Measurements from ENCODE around the gene MAJIN.

MAJIN gene

DNA sequence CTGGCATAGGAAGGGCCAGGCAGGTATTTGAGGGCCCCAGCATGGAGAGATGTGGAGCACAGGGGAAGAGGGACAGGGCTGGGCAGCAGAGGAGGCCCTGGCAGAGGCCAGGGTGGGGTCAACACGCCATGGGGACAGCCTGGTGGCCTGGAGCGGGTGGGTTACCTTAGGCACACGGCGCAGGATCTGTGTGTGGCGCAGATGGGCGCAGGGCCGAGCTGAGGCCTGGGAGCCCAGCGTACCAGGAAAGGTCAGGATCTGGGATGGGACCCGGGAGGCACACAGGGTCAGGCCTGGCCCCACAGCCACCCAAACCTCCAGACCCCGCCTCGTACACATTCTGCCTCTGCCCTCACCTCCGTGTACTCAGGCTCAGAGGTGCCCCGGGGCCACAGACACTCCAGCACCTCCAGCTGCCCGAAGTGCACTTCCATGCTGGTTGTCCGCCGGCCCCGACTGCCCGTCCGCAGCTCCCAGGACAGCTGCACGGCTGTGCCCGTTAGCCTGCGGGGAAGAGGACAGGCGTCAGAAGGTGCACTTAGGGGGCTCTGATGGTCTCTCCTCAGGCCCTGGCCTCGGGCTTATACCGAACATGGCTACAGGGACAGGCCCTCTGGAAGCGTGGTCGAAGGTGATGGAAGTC is 61.3 kb downstream of the MAJIN start:
- no peak for DNase-seq

- no peak for DNase-seq
Measured at GRCh38 chr11:64909653-64910343, 62.1 kb downstream of the MAJIN start.

DNA sequence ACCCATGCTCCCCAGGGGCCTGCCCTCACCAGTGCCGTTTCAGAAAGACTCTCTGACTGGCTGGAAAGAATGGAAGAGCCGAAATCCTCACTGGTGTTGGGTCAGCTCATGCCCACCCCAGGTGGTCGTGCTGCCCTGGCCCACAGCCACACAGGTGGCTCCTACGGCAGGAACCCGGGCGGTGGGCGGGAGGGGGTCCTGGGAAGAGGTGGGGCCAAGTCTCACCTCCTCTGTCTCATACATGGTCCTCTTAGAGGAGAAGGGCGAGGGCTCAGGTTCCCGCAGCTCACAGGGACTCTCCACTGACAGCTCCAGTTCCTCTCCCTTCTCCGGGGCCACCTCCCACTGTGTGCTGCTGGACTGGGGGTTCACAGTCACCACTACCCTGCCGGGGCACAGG is 63.1 kb downstream of the MAJIN start:
- no peak for DNase-seq

- no peak for DNase-seq
Measured at GRCh38 chr11:64906314-64906635, 65.6 kb downstream of the MAJIN start.

DNA sequence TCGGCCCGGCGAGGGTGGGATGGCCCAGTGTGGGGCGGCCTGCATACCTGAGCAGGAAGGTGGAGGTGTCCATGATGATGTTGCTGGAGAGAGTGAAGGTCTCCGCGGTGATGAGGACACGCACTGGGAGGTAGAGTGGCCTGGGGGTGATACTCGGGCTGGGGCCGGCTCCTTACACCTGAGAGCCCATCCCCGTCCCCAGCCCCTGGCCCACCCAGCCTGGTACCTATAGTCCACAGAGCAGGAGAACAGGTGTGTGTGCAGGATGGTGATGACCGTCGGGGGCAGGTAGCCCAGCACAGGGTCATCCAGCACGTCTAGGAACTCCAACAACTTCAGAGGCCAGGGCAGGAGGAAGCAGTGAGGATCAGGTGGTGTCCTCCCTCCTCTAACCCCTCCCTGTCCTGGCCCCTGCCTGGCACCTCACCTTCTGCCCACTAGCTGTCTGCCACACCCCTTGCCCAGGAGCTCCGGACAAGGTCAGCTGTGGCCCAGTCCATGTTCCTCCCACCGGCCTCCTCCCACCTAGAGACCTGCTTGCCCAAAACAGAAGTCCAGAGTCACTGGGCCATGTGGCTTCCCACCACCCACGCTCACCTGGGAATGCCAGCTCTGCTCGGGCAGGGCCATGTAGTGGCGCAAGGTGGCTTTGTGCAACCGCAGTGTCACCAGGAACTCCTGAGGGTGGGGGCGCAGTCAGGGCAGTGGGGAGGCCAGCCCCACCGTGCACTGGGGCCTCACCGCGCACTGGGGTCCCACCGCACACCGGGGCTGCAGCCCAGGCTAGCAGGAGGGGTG is 66.2 kb downstream of the MAJIN start:
- no peak for DNase-seq

GRCh38 chr11:64903291-64903833 is 68.5 kb downstream of the MAJIN start:
- DNase-seq = no peak

- no peak for DNase-seq
Measured at GRCh38 chr11:64902102-64902900, 69.6 kb downstream of the MAJIN start.

- DNase-seq = no peak
Measured at GRCh38 chr11:64900774-64901173, 71.1 kb downstream of the MAJIN start.

- no peak for DNase-seq
Measured at GRCh38 chr11:64900263-64900678, 71.6 kb downstream of the MAJIN start.

DNA sequence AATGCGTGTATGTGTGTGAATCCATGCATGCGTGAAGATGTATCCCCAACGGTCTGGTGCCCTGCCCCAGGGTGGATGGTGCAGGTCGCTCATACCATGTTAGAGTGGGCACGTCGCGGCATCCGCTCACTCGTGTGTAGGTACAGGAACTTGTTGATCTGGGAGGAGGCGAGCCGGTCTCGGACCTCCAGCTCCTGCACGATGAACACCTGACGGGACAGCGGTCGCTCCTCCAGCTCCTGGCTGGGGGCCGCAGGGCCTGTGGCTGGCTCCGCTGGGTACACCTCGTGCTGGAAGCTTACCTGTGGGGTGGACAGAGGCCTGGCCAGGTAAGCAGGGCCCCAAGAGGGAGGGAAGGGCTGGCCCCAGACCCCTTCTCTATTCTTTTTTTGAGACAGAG is 73.4 kb downstream of the MAJIN start:
- DNase-seq = no peak

GRCh38 chr11:64898076-64898445 is 73.8 kb downstream of the MAJIN start:
- no peak for DNase-seq

DNA sequence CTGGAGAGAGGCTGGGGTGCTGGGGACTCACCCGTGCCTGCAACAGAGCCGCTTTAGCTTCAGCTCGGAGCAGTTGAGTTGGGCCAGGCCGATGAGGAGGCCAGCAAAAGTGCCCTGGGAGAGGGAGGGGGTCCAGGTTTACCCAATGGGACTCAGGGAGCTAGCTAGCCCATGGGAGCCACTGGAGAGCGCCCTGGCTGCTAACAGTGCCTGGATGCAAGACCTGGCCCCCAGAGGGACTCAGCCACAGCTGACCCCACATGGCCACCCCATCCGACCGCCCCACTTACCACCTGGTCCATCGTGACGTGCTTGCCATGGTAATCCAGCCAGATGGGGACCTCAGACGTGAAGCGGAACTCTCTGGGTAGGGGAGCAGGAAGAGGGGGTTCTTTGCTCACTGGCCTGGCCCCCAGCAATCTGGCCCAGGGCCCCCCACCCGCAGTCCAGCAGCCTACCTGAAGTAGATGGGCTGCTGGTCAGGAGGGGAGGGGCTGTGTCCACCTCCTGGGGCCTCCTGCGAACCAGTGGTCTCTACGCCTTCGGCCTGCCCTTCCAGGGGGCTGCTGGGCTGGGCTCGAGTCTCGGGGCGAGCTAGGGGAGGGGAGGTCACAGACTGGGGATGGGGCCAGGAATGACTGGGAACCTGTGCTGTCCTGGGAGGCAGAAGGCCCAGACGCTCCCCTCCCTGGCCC is 74.4 kb downstream of the MAJIN start:
- no peak for DNase-seq

GRCh38 chr11:64896448-64897022 is 75.4 kb downstream of the MAJIN start:
- no peak for DNase-seq

DNA sequence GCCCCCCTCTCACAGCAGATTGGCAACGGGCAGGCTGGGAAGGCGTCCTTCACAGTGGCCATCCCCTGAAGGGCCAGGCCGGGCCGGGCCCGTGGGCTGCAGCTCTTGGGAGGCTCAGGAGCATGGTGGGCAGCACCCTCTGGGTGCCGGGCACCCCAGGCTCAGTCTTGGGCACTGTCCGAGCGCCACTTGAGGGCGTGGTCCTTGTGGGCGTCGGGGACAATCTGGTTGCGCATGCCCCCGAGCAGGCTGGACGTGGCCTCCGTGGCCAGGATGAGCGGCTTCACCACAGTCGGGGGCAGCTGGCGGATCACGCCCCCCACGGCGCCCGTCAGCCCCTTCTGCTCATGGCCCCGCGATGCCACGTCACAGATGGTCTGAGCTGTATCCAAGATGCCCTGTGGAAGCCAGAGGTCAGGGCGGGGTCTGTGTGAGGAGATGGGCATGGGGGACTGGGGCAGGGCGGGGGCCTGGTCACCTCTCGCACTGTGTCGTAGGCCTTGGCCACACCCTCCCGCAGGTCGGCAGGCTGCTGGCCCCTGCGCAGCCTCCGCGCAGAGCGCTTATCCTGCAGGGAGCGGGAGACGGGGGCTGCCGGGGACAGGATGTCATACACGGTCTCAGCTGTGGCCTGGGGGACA is 77.0 kb downstream of the MAJIN start:
- DNase-seq = no peak

GRCh38 chr11:64894070-64894811 is 77.7 kb downstream of the MAJIN start:
- DNase-seq = peak; percentile 18

GRCh38 chr11:64893194-64894069 is 78.5 kb downstream of the MAJIN start:
- no peak for DNase-seq

GRCh38 chr11:64892838-64893193 is 79.1 kb downstream of the MAJIN start:
- no peak for DNase-seq

DNA sequence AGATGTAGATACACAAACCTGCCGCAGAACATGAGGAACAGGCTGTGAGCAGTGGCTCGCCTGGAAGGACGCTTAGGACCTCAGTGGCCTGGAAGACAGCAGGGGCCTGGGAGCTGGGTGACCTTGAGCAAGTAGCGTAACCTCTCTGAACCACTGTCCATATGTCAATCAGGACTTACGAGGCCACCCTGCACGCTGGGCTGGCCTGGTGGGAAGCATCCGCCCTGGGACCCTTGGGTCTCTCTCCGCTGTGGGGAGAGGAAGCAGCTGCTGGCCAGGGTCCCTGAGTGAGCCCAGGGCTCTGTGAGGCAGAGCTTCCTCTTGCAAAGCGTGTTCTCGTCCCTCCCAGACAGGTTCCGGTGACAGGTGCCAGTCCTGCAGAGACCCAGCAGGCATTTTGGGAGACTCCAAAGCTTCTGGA is 79.5 kb downstream of the MAJIN start:
- DNase-seq = no peak

DNA sequence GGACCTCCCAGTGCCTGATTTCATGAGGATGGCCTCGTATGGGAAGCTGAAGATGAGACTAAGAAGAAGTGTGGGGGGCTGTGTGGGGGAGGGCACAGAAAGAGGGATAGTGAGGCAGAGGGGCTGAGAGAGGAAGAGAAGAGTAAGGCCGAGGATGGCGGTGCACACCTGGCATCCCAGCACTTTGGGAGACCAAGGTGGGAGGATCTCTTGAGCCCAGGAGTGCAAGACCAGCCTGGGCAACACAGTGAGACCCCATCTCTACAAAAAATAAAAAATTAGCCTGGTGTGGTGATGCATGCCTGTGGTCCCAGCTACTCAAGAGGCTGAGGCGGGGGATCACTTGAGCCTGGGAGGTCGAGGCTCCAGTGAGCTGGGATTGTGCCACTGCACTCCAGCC is 80.0 kb downstream of the MAJIN start:
- DNase-seq = no peak

All from NCI-H1694 treated with DMSO at 0.1 percent for 48 hours (cell line).